ENCODE results near the gene RAPGEF4. TPM values are rescaled to one million over a fixed set of nuclear protein-coding genes. Genes with fewer than 3 reads are reported as not detected.

RAPGEF4 gene
- total and polyA plus RNA-seq, 9 of the 15 experiments (the other 6 are each of a cell fraction or from before 2014, with no cell fraction given): 0.04 to 0.33 (median 0.13) TPM; not detected in 6

GRCh38 chr2:172725746-172726145, 9.9 kb upstream of the RAPGEF4 start:
- WGBS (ENCODE audit: insufficient coverage, low coverage, missing lambda C conversion rate): 0% methylated on average over 3 of the region's 3 CpGs
- BruUV-seq (replicated peaks): no TSS peak
- Histone ChIP-seq H3K9me3 (replicated peaks; ENCODE audit: control insufficient read depth, insufficient read depth, low read depth, low read length) (no peaks in the 10 kb centered on the region), H3K4me2 (ENCODE audit: insufficient read depth, low read length) (no peak overlapping the region), H3K9ac (ENCODE audit: insufficient read depth in 1 of 2, low read depth in 2 of 2, low read length in 2 of 2) (no peak overlapping the region), H3K4me1 (replicated peaks in 1 of 2; ENCODE audit: control insufficient read depth in 2 of 2, insufficient read depth in 2 of 2, low read length in 2 of 2) (no peaks in the 10 kb centered on the region), H3K36me3 (ENCODE audit: control insufficient read depth, insufficient read depth, low read length) (no peaks in the 10 kb centered on the region), H3K27me3 (ENCODE audit: control insufficient read depth in 2 of 2, insufficient read depth in 2 of 2, low read length in 2 of 2) (peaks cover 0 to 3% of the 10 kb centered on the region in 2 experiments; a peak in 1 of 5 replicates), H4K20me1 (replicated peaks; ENCODE audit: control insufficient read depth, insufficient read depth, low read length) (no peaks in the 10 kb centered on the region), H3K79me2 (ENCODE audit: control insufficient read depth, insufficient read depth, low read length) (no peaks in the 10 kb centered on the region), H3K9me1 (ENCODE audit: control insufficient read depth, insufficient read depth, low read length) (no peaks in the 10 kb centered on the region), H3K27ac (ENCODE audit: extremely low read depth, low read depth, low read length) (no peak overlapping the region), H2AFZ (ENCODE audit: low read depth, low read length) (no peak overlapping the region), H3K4me3 (no peak overlapping the region)
- POLR2A ChIA-PET: interaction anchor here (1.3 kb wide), 1 partner anchor 17 kb away, joined by 3 read pairs; no protein-coding TSS in a partner anchor
- intact Hi-C loops (cut with micrococcal nuclease) (no loop called here), in situ Hi-C loops (cut with MboI) (no loop called here)
- no peak for FAIRE-seq
- no peak for TF ChIP-seq KLF6 (CRISPR knock-in tag; IDR thresholded peaks at IDR 0.05; ENCODE audit: borderline replicate concordance)
- ATAC-seq: no peak; the same call in 2 of the 3 replicates
- CTCF ChIA-PET (ENCODE audit: low intra/inter-chr PET ratio): no interaction called here
- DNase-seq (ENCODE audit: extremely low read depth in 1 of 4, low spot score in 3 of 4): no peak

- in situ Hi-C loops (cut with MboI) (no loop called here), intact Hi-C loops (cut with micrococcal nuclease) (no loop called here)
- FAIRE-seq: no peak
- ChIA-PET CTCF (ENCODE audit: low intra/inter-chr PET ratio) (no interaction called here), POLR2A (interaction anchor here (1.3 kb wide), 1 partner anchor 16 kb away, joined by 3 read pairs; no protein-coding TSS in a partner anchor)
- H3K9me1 ChIP-seq (ENCODE audit: control insufficient read depth, insufficient read depth, low read length): no peaks in the 10 kb centered on the region
- under 1% methylated on average over 8 of the region's 8 CpGs for WGBS (ENCODE audit: insufficient coverage, low coverage, missing lambda C conversion rate)
- BruUV-seq (replicated peaks): no TSS peak
- no peak overlapping the region for H2AFZ ChIP-seq (ENCODE audit: low read depth, low read length)
- H3K9ac ChIP-seq (ENCODE audit: insufficient read depth in 1 of 2, low read depth in 2 of 2, low read length in 2 of 2): no peak overlapping the region
- no peak for TF ChIP-seq CEBPG (CRISPR knock-in tag; IDR thresholded peaks at IDR 0.05)
- TF ChIP-seq CEBPG (tag; conservative IDR thresholded peaks at IDR 0.05 in 1 of 2, IDR thresholded peaks at IDR 0.05 in 1 of 2): peak in 1 of 2 experiments; percentile 30; a peak in 1 of 4 replicates
- TF ChIP-seq TARDBP (IDR thresholded peaks at IDR 0.05): no peak
- H3K36me3 ChIP-seq (ENCODE audit: control insufficient read depth, insufficient read depth, low read length): no peaks in the 10 kb centered on the region
- H3K9me3 ChIP-seq (replicated peaks; ENCODE audit: control insufficient read depth, insufficient read depth, low read depth, low read length): no peaks in the 10 kb centered on the region
- peaks cover 0 to 3% of the 10 kb centered on the region in 2 experiments; a peak in 1 of 5 replicates for H3K27me3 ChIP-seq (ENCODE audit: control insufficient read depth in 2 of 2, insufficient read depth in 2 of 2, low read length in 2 of 2)
- H3K27ac ChIP-seq (ENCODE audit: extremely low read depth, low read depth, low read length): no peak overlapping the region
- H3K4me1 ChIP-seq (replicated peaks in 1 of 2; ENCODE audit: control insufficient read depth in 2 of 2, insufficient read depth in 2 of 2, low read length in 2 of 2): no peaks in the 10 kb centered on the region
- H3K79me2 ChIP-seq (ENCODE audit: control insufficient read depth, insufficient read depth, low read length): no peaks in the 10 kb centered on the region
- H3K4me2 ChIP-seq (ENCODE audit: insufficient read depth, low read length): no peak overlapping the region
- H4K20me1 ChIP-seq (replicated peaks; ENCODE audit: control insufficient read depth, insufficient read depth, low read length): no peaks in the 10 kb centered on the region
- no peak overlapping the region for H3K4me3 ChIP-seq
- ATAC-seq: 0 out of 3 replicates have a peak, but pooled peaks have one; percentile 29
- DNase-seq (ENCODE audit: extremely low read depth in 1 of 4, low spot score in 3 of 4): no peak
Measured at GRCh38 chr2:172726172-172726735, 9.4 kb upstream of the RAPGEF4 start.

Data from K562 (cell line).